Erythroblast (primary cell): ENCODE measurements around the gene HAUS1.

Experiments used
- GATA1 ChIP-seq: IDR thresholded peaks from 2 replicates; pipeline ENCODE4 v1.6.1; 2011; ENCODE audit warnings: low read depth, mild to moderate bottlenecking, control low read depth, low read length, moderate library complexity
- POLR2A ChIP-seq: IDR thresholded peaks from 2 replicates; pipeline ENCODE4 v1.6.1; 2011; ENCODE audit warnings: mild to moderate bottlenecking, low read length

GRCh38 chr18:46073474-46074331 is 30.5 kb upstream of the HAUS1 start:
- no peak for TF ChIP-seq POLR2A
- TF ChIP-seq GATA1: no peak
